Epithelial cell of proximal tubule (primary cell): ENCODE data around the gene S100A1. TPM values are rescaled to one million over a fixed set of nuclear protein-coding genes. Genes with fewer than 3 reads are reported as not detected.

Experiments used
- DNase-seq: peaks from one replicate; pipeline ENCODE4 v3.0.0-alpha.2; 2011; ENCODE audit warnings: low read depth
- H3K4me3 ChIP-seq: 2 replicates; pipeline ENCODE4 v1.5.1; 2011; ENCODE audit warnings: low read depth, mild to moderate bottlenecking, low read length
- CTCF ChIP-seq: conservative IDR thresholded peaks from 2 replicates; pipeline ENCODE4 v1.5.1; 2012; ENCODE audit warnings: low read depth, mild to moderate bottlenecking, low read length
- total RNA-seq: library from RNA; depleted of rRNA; stranded (reverse); fragments of >200 nt; gene quantifications from 2 replicates; pipeline ENCODE4 v1.2.3, GENCODE V29; 2015

Gene S100A1
- total RNA-seq, 1 donor from 2014 or later, result 16.5 TPM

GRCh38 chr1:153624965-153625611 lies 3.1 kb upstream of the S100A1 start:
- TF ChIP-seq CTCF, result no peak
- H3K4me3 ChIP-seq, result peak overlapping the region; percentile 87
- DNase-seq, result no peak

- peak overlapping the region; percentile 87 for H3K4me3 ChIP-seq
- no peak for TF ChIP-seq CTCF
- no peak for DNase-seq
These were observed 1.7 kb upstream of the S100A1 start for GRCh38 chr1:153626477-153626903.

- peak; percentile 84 for TF ChIP-seq CTCF
- DNase-seq, result peak; percentile 83
- H3K4me3 ChIP-seq, result peak within 1 kb of the TSS; percentile 87
These were observed 1.1 kb upstream of the S100A1 start, which contains the start of gene S100A13 for GRCh38 chr1:153626904-153627714. TSS of gene S100A13 (minus strand) at chr1:153627505. CDS start at chr1:153626472, 1,033 bp downstream.

- H3K4me3 ChIP-seq, result peak overlapping the region; percentile 87
- no peak for DNase-seq
- no peak for TF ChIP-seq CTCF
These were observed 556 bp downstream of the S100A1 start for GRCh38 chr1:153628638-153629342.

GRCh38 chr1:153629343-153629665 lies 1.1 kb downstream of the S100A1 start:
- no peak for TF ChIP-seq CTCF

GRCh38 chr1:153629971-153630370 lies 1.7 kb downstream of the S100A1 start:
- TF ChIP-seq CTCF, result no peak
- peak overlapping the region; percentile 87 for H3K4me3 ChIP-seq
- DNase-seq, result no peak

More at GRCh38 chr1:153629343-153629665, 1.1 kb downstream of the S100A1 start:
- DNase-seq, result no peak
- H3K4me3 ChIP-seq, result peak overlapping the region; percentile 87
